PC-9 (cell line): Measurements from ENCODE around the gene AGBL4.

Experiments used
- EZH2 ChIP-seq: fragments of 200-600 bp; sonication (generic); IDR thresholded peaks from 2 replicates; pipeline ENCODE4 v1.8.0; 2017; ENCODE audit warnings: antibody characterized with exemption, low read depth
- TF ChIP-seq, protein P1 (sequence below): fragments of 200-600 bp; sonication (generic); conservative IDR thresholded peaks from 2 replicates; pipeline ENCODE4 v1.6.1; 2017; ENCODE audit warnings: mixed run types, antibody characterized with exemption, mild to moderate bottlenecking, moderate library complexity

GRCh38 chr1:49136738-49137251 lies 887.0 kb downstream of the AGBL4 start:
- TF ChIP-seq EZH2 = no peak
- TF ChIP-seq, protein P1, sequence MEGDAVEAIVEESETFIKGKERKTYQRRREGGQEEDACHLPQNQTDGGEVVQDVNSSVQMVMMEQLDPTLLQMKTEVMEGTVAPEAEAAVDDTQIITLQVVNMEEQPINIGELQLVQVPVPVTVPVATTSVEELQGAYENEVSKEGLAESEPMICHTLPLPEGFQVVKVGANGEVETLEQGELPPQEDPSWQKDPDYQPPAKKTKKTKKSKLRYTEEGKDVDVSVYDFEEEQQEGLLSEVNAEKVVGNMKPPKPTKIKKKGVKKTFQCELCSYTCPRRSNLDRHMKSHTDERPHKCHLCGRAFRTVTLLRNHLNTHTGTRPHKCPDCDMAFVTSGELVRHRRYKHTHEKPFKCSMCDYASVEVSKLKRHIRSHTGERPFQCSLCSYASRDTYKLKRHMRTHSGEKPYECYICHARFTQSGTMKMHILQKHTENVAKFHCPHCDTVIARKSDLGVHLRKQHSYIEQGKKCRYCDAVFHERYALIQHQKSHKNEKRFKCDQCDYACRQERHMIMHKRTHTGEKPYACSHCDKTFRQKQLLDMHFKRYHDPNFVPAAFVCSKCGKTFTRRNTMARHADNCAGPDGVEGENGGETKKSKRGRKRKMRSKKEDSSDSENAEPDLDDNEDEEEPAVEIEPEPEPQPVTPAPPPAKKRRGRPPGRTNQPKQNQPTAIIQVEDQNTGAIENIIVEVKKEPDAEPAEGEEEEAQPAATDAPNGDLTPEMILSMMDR = no peak
